Activated T-cell treated with anti-CD3 and anti-CD28 coated beads for 1 hour (primary cell): Measurements from ENCODE around the gene C9orf72.

ENCODE experiments used
- DNase-seq: peaks from one replicate; pipeline ENCODE4 v3.0.0-alpha.2; 2020; ENCODE audit warnings: low read depth

C9orf72 gene

GRCh38 chr9:27573634-27574590, 631 bp upstream of the C9orf72 start:
- peak; percentile 86 for DNase-seq

- DNase-seq = peak; percentile 35
These were observed 739 bp downstream of the C9orf72 start for GRCh38 chr9:27572566-27572917.

- no peak for DNase-seq
These were observed 1.2 kb downstream of the C9orf72 start for GRCh38 chr9:27572061-27572460.

GRCh38 chr9:27571011-27571410, 2.3 kb downstream of the C9orf72 start:
- no peak for DNase-seq

- no peak for DNase-seq
These were observed 3.9 kb downstream of the C9orf72 start for GRCh38 chr9:27569406-27569805.

GRCh38 chr9:27566118-27566517, 7.2 kb downstream of the C9orf72 start:
- DNase-seq = no peak

DNA sequence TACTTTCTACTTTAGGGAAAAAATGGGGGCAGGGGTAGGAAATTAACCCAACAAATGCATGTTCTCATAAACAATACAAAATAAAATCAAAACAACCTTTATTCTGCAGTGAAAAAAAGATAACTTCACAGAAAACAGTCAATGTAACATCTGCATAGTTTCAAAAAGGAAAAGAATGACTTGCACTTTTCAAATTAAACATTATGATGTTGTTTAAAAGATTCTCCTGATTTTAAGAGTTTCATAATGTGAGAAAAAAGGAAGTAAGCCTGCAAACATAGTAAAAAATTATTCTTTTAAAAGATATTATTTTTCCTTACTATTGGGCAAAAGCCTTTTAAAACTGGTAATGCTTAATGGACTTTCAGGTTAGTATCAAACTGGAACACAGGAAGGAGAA, 7.6 kb downstream of the C9orf72 start:
- DNase-seq = no peak

- no peak for DNase-seq
These were observed 8.6 kb downstream of the C9orf72 start for GRCh38 chr9:27564670-27565069.

- DNase-seq = no peak
These were observed 9.4 kb downstream of the C9orf72 start for GRCh38 chr9:27563738-27564430.

GRCh38 chr9:27561685-27562084, 11.6 kb downstream of the C9orf72 start:
- no peak for DNase-seq

DNA sequence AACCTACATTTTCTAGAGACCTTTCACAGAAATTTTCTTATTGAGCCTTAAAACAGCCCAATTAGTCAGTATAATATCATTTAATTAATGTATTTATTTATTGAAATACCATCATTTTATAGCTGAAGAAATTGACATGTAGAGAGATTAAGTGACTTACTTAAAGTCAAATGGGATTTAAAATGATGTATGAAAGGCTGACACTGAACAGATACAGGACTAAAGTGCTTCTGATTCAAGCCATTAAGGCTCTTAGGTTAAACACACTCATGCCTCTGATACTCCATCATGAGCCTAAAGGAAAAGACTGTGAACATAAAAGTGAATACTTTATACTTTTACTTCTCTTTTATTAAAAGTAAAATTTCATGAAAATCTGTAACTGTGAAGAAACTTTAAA, 12.8 kb downstream of the C9orf72 start:
- DNase-seq = no peak

DNA sequence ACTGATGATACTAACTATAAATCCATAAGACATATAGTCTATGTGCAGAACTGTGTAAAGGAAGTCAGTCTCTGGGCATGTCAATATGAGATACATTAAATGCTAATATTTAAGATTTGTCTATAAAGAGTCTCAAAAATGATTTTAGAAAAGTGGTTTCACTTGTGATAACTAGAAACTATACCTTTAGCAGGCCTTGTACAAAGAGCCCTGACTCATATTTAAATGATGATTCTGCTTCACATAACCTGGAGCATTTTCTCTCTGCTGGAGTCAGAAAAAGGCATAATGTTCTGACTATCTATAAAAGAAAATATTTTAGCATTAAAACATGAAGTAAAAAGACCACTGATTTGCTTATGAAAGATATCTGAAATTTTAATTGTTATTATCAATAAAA, 15.0 kb downstream of the C9orf72 start:
- no peak for DNase-seq

GRCh38 chr9:27556470-27556869, 16.8 kb downstream of the C9orf72 start:
- DNase-seq = no peak

GRCh38 chr9:27554712-27555111, 18.6 kb downstream of the C9orf72 start:
- no peak for DNase-seq

GRCh38 chr9:27549196-27549755, 24.0 kb downstream of the C9orf72 start:
- DNase-seq = no peak

GRCh38 chr9:27548055-27548741, 25.1 kb downstream of the C9orf72 start:
- DNase-seq = no peak

DNA sequence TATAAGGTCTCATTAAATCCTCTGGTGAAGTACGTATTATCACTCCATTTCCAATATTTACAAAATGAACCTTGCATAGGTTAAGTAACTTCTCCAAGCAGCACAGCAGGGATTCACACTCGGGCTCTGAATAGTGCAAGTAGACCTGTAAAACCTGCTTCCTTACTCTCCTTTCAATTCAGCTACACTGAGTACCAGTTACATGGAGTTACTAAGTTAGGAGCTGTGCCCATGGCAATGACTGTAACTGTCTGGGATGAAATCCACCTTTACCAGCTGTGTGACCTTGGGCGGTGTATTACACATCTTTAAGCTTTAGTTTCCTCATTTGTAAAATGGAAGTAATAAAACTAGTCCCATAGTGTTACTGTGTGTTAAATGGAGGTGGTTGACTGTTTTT, 27.8 kb downstream of the C9orf72 start:
- no peak for DNase-seq

DNA sequence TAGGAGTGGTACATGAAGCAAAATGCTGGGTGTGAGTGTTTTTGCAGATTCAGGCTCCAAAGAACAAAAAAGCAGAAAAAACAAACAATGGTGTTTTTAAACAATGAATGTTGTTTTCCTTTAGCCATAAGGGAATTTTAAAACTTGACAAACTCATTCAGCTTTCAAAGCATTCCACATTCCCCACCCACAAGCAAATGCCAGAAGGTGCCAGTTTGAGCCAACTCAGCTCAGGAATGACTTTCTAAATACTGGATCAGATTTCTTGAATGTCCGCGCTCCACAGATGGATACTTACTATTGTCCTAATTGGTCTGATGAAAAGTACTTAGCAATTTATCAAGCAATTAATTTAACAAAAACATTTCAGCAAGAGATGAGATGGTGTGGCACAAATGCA, 30.8 kb downstream of the C9orf72 start:
- no peak for DNase-seq

- no peak for DNase-seq
These were observed 31.5 kb downstream of the C9orf72 start for GRCh38 chr9:27541740-27542139.

- DNase-seq = no peak
These were observed 32.8 kb downstream of the C9orf72 start for GRCh38 chr9:27540502-27540901.

DNA sequence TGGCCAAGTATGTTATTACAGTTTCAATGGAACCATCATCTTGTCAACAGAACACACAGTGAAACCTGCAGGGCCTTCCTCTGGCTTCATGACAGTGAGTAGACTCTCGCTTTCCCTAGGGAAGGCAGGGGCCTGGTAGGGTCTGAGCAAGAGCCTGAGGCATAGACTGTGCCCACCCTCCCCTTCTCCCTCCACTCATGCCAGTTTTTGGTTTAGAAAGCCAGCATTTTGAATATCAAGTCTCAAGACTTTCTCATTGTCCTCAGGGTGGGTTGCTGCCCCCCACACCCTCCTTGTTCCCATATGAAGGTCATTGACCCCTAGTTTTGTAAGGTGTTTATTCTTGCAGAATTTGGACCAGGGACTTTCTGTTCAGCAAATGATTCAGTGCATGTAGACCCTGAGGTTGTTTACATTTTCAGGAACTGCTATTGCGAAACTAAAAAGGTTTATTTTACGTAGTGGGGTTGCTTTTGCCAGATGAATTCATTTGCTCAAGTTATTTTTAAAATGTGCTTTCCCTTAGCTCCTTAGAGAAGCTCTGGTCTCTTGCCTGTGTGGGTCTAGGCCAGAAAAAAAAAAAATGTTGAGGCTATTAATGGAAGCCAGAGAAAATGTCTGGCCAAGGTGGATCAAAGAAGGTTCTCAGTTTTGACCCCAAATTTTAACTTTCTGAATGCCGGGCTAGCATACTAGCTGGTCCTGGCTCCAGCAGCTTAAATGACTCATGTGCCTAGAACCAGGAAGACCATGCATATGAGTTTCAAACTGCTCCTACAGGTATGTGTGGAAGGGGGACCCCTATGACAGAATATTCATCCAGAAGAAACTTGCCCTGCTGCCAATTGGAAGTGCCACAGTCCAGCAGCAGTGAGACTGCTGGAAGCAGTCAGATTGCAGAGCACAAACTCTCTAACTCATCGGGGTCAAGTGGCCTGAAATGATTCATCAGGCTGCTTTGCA, 33.5 kb downstream of the C9orf72 start:
- DNase-seq = no peak
